SW480 (cell line): ENCODE data around the gene BIVM.

Source experiments
- DNase-seq: peaks from one replicate; pipeline ENCODE4 v3.0.0-alpha.2; 2016; ENCODE audit warnings: low spot score

BIVM gene

GRCh38 chr13:102845630-102846260, 46.8 kb downstream of the BIVM start, which contains the start of gene ERCC5:
Gene ERCC5, plus strand, starts transcription at chr13:102846032. Its CDS starts 235 bp downstream, at chr13:102846267.
- DNase-seq, result peak; percentile 93

- peak; percentile 60 for DNase-seq
These were observed 47.5 kb downstream of the BIVM start for GRCh38 chr13:102846261-102847015.

GRCh38 chr13:102847272-102848234, 48.6 kb downstream of the BIVM start:
- DNase-seq, result peak; percentile 47

GRCh38 chr13:102848956-102849355, 50.0 kb downstream of the BIVM start:
- no peak for DNase-seq

- no peak for DNase-seq
These were observed 53.6 kb downstream of the BIVM start for GRCh38 chr13:102852556-102852955.

GRCh38 chr13:102854675-102855074, 55.8 kb downstream of the BIVM start:
- DNase-seq, result no peak

- no peak for DNase-seq
These were observed 57.6 kb downstream of the BIVM start for GRCh38 chr13:102856557-102856956.

GRCh38 chr13:102862624-102863210, 63.8 kb downstream of the BIVM start:
- DNase-seq, result no peak

GRCh38 chr13:102863590-102863989, 64.7 kb downstream of the BIVM start:
- DNase-seq, result no peak

- DNase-seq, result no peak
These were observed 69.5 kb downstream of the BIVM start for GRCh38 chr13:102868366-102868936.

GRCh38 chr13:102869948-102870676, 71.2 kb downstream of the BIVM start:
- no peak for DNase-seq

- DNase-seq, result peak; percentile 34
These were observed 71.9 kb downstream of the BIVM start for GRCh38 chr13:102870677-102871415.

GRCh38 chr13:102872131-102872530, 73.2 kb downstream of the BIVM start:
- DNase-seq, result no peak

GRCh38 chr13:102872531-102872930, 73.6 kb downstream of the BIVM start:
- DNase-seq, result no peak

- no peak for DNase-seq
These were observed 74.7 kb downstream of the BIVM start for GRCh38 chr13:102873653-102874052.

- DNase-seq, result no peak
These were observed 76.3 kb downstream of the BIVM start for GRCh38 chr13:102875256-102875655.

- DNase-seq, result no peak
These were observed 78.4 kb downstream of the BIVM start for GRCh38 chr13:102877303-102877702.

GRCh38 chr13:102878481-102878880, 79.6 kb downstream of the BIVM start:
- DNase-seq, result no peak

GRCh38 chr13:102879793-102880499, 81.0 kb downstream of the BIVM start:
- DNase-seq, result no peak
